GM12878 (cell line): Measurements from ENCODE around the gene RPS6KA2. TPM values are rescaled to one million over a fixed set of nuclear protein-coding genes. Genes with fewer than 3 reads are reported as not detected.

ENCODE experiments used
- ATAC-seq: fragments of 200-7000 bp; cut with Tn5 transposase; 3 replicates; pipeline ENCODE4 v1.9.1; 2020; ENCODE audit warnings: mild to moderate bottlenecking, moderate library complexity
- BruUV-seq: library from RNA; stranded (reverse); fragments of 400-500 nt; replicated peaks from 2 replicates; lab custom pipeline; 2021; lab: Mats Ljungman, UMichigan
- CTCF ChIA-PET: fragments of 300-600 bp; sonication (Branson Sonifier 250); formaldehyde crosslinking; extraction: SDS; loops from one replicate; lab custom pipeline; 2021; ENCODE audit warnings: inconsistent platforms; lab: Yijun Ruan, JAX
- POLR2A ChIA-PET: fragments of 350-600 bp; formaldehyde crosslinking; extraction: SDS; loops from one replicate; lab custom pipeline; 2021; ENCODE audit warnings: inconsistent platforms; lab: Charles Lee
- RAD21 ChIA-PET: fragments of 300-600 bp; sonication (Branson Sonifier 250); formaldehyde crosslinking; loops from one replicate; lab custom pipeline; 2023; ENCODE audit warnings: antibody characterized with exemption; ENCODE audit not compliant: unreplicated experiment; lab: Charles Lee
- SMC1A ChIA-PET: fragments of 300-600 bp; sonication (Branson Sonifier 250); formaldehyde crosslinking; loops from one replicate; lab custom pipeline; 2023; ENCODE audit not compliant: unreplicated experiment, uncharacterized antibody; lab: Charles Lee
- DNase-seq: peaks from one replicate; pipeline ENCODE4 v3.0.0-alpha.2; 2011; ENCODE audit warnings: low read depth, low spot score
- FAIRE-seq: peaks from 3 replicates; lab custom pipeline; 2011; peaks lifted over from hg19 to GRCh38; lab: Jason Lieb, UNC
- H2AFZ ChIP-seq: 2 replicates; pipeline ENCODE4 v1.6.0; 2011; ENCODE audit warnings: low read depth, low read length, control low read depth; ENCODE audit not compliant: control insufficient read depth
- H3K27ac ChIP-seq: 2 replicates; pipeline ENCODE4 v1.5.1; 2011; ENCODE audit warnings: control low read depth; ENCODE audit not compliant: control insufficient read depth, insufficient read depth
- H3K27me3 ChIP-seq, 2 experiments: replicated peaks in 1 of 2; 2 replicates each; pipeline versions ENCODE4 v1.6.0 to v1.6.1; 2011; ENCODE audit warnings: low read length in 1 of 2; ENCODE audit not compliant: control insufficient read depth in 2 of 2, insufficient read depth in 2 of 2
- H3K36me3 ChIP-seq, 2 experiments: 2 replicates each; pipeline ENCODE4 v1.5.1; 2011; ENCODE audit warnings: low read length in 1 of 2; ENCODE audit not compliant: control insufficient read depth in 2 of 2, insufficient read depth in 2 of 2
- H3K4me1 ChIP-seq: 2 replicates; pipeline ENCODE4 v1.6.1; 2011; ENCODE audit warnings: mild to moderate bottlenecking, low read length, moderate library complexity, mixed read lengths; ENCODE audit not compliant: control insufficient read depth, insufficient read depth
- H3K4me2 ChIP-seq: 2 replicates; pipeline ENCODE4 v1.6.0; 2011; ENCODE audit warnings: control low read depth; ENCODE audit not compliant: control insufficient read depth, insufficient read depth
- H3K4me3 ChIP-seq: fragments of 200-600 bp; sonication (generic); 2 replicates; pipeline ENCODE4 v1.5.1; 2016
- H3K79me2 ChIP-seq: 2 replicates; pipeline ENCODE4 v1.6.0; 2011; ENCODE audit warnings: low read length; ENCODE audit not compliant: control insufficient read depth, insufficient read depth
- H3K9ac ChIP-seq: 2 replicates; pipeline ENCODE4 v1.8.0; 2011; ENCODE audit warnings: low read length, control low read depth, mixed read lengths; ENCODE audit not compliant: control insufficient read depth, insufficient read depth
- H3K9me3 ChIP-seq: replicated peaks from 3 replicates; pipeline ENCODE4 v1.5.1; 2011; ENCODE audit warnings: mild to moderate bottlenecking, low read length; ENCODE audit not compliant: control insufficient read depth, insufficient read depth
- H4K20me1 ChIP-seq: 2 replicates; pipeline ENCODE4 v1.6.0; 2011; ENCODE audit not compliant: control insufficient read depth, insufficient read depth
- CEBPB ChIP-seq, 2 experiments: fragments of 150-350 bp in 1 of 2; IDR thresholded peaks; 2 replicates each; pipeline ENCODE4 v1.6.1; 2012 to 2014; ENCODE audit warnings: low read depth in 2 of 2, low read length in 2 of 2, borderline replicate concordance in 1 of 2, inconsistent platforms in 1 of 2
- CHD2 ChIP-seq: IDR thresholded peaks from 2 replicates; pipeline ENCODE4 v1.6.1; 2011; ENCODE audit warnings: low read depth, low read length, improper control_type of control experiment, borderline replicate concordance
- CHD4 ChIP-seq: fragments of 200-600 bp; sonication (generic); IDR thresholded peaks from 2 replicates; pipeline ENCODE4 v1.6.1; 2016; ENCODE audit warnings: mild to moderate bottlenecking
- ESRRA ChIP-seq: IDR thresholded peaks from 2 replicates; pipeline ENCODE4 v1.6.1; 2012; ENCODE audit warnings: mild to moderate bottlenecking, low read length, improper control_type of control experiment
- ETV6 ChIP-seq, 2 experiments: fragments of 450-650 bp in 1 of 2; IDR thresholded peaks in 1 of 2; conservative IDR thresholded peaks in 1 of 2; 2 replicates each; pipeline ENCODE4 v1.6.1; 2014; ENCODE audit warnings: antibody characterized with exemption in 1 of 2, borderline replicate concordance in 1 of 2, low read depth in 1 of 2, mild to moderate bottlenecking in 1 of 2, moderate library complexity in 1 of 2
- NBN ChIP-seq: fragments of 450-650 bp; IDR thresholded peaks from 2 replicates; pipeline ENCODE4 v1.6.1; 2016
- NFYA ChIP-seq: IDR thresholded peaks from 2 replicates; pipeline ENCODE4 v1.6.1; 2011; ENCODE audit warnings: low read depth, mild to moderate bottlenecking, low read length, improper control_type of control experiment, borderline replicate concordance
- PKNOX1 ChIP-seq: fragments of 450-650 bp; IDR thresholded peaks from 2 replicates; pipeline ENCODE4 v1.6.1; 2016; ENCODE audit warnings: mild to moderate bottlenecking
- POU2F2 ChIP-seq: IDR thresholded peaks from 3 replicates; pipeline ENCODE4 v1.6.1; 2011; ENCODE audit warnings: low read depth, mild to moderate bottlenecking, low read length, borderline replicate concordance
- SIX5 ChIP-seq: IDR thresholded peaks from 2 replicates; pipeline ENCODE4 v1.6.1; 2011; ENCODE audit warnings: mild to moderate bottlenecking, low read depth, low read length, moderate library complexity; ENCODE audit not compliant: severe bottlenecking
- SPI1 ChIP-seq: IDR thresholded peaks from 2 replicates; pipeline ENCODE4 v1.6.1; 2011; ENCODE audit warnings: low read depth, mild to moderate bottlenecking, low read length, moderate library complexity, borderline replicate concordance; ENCODE audit not compliant: insufficient read depth
- STAT1 ChIP-seq: fragments of 450-650 bp; conservative IDR thresholded peaks from 2 replicates; pipeline ENCODE4 v1.6.1; 2014; ENCODE audit warnings: antibody characterized with exemption, mild to moderate bottlenecking
- TARDBP ChIP-seq: IDR thresholded peaks from 2 replicates; pipeline ENCODE4 v1.6.1; 2016; ENCODE audit warnings: borderline replicate concordance
- ZNF274 ChIP-seq: IDR thresholded peaks from one replicate; pipeline ENCODE4 v1.8.0; 2011; ENCODE audit not compliant: insufficient read length, insufficient read depth
- ZNF384 ChIP-seq: IDR thresholded peaks from 2 replicates; pipeline ENCODE4 v1.6.1; 2012; ENCODE audit warnings: low read depth, mild to moderate bottlenecking, low read length, improper control_type of control experiment, borderline replicate concordance
- WGBS: methylation state at CpG from one replicate; pipeline ENCODE4 v1.1.6; 2016; ENCODE audit warnings: low lambda C conversion rate; ENCODE audit not compliant: insufficient replicate concordance, insufficient coverage; ENCODE audit errors: missing lambda C conversion rate; 5-methylcytosine and 5-hydroxymethylcytosine counted together
- in situ Hi-C: fragments of 300-500 bp; cut with MboI; formaldehyde crosslinking; loops from 9 replicates; pipeline ENCODE4 v1.14.3; 2018; ENCODE audit warnings: mixed read lengths
- intact Hi-C: fragments of 100-400 bp; cut with micrococcal nuclease; formaldehyde crosslinking; loops from one replicate; pipeline ENCODE4 v1.14.2; 2022; ENCODE audit not compliant: unreplicated experiment
- polyA plus RNA-seq, 11 experiments: library from polyadenylated mRNA; depleted of rRNA in 4 of 11; unstranded in 6 of 11; stranded (reverse) in 5 of 11; fragments of >200 nt; fragmentation: Nextera tagmentation in 4 of 11; fragmentation: Illumina TruSeq in 1 of 11; extraction: Ambion mirVana in 4 of 11; extraction: Trizol in 1 of 11; gene quantifications; 1 replicate in 1 of 11; 2 replicates in 10 of 11; pipeline versions ENCODE4 v1.2.1 to v1.2.3, GENCODE V29; 2011 to 2016; ENCODE audit warnings: inconsistent platforms in 2 of 11, missing spikeins in 2 of 11, low read depth in 1 of 11
- total RNA-seq, 4 experiments: library from RNA; depleted of rRNA in 3 of 4; stranded (reverse); fragments of >200 nt in 3 of 4; fragmentation: Illumina TruSeq in 1 of 4; extraction: Trizol in 1 of 4; gene quantifications; 2 replicates each; pipeline versions ENCODE4 v1.2.1 to v1.2.3, GENCODE V29; 2013 to 2021
- TF ChIP-seq, protein P1 (sequence below): fragments of 450-650 bp; IDR thresholded peaks from 2 replicates; pipeline ENCODE4 v1.6.1; 2017; ENCODE audit warnings: antibody characterized with exemption, mild to moderate bottlenecking, moderate library complexity

The RPS6KA2 gene
- total and polyA plus RNA-seq, 10 of the 15 experiments (the other 5 are each of a cell fraction or from before 2014, with no cell fraction given): 0.02 to 1.0 (median 0.22) TPM; not detected in 1

DNA sequence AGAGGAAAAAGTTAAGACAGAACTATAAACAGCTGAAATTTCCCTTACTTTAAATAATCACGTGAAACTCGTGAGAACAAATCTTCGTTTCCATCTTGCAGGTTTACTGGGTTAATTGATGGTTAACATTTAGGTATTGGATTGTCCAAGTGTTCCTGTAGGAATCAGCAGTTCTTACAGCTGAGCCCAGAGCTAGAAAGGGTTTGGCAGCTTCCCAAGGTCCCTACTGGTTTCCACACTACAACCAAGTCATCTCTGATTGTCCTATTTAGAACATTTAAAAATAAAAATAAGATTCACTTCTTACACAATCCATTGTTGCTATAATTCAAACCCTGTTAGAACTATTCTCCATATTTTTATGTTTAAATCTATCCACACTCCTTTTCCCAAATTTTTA is 260.1 kb downstream of the RPS6KA2 start:
- ChIA-PET POLR2A (interaction anchor here (1.0 kb wide), 1 partner anchor 15 kb away, joined by 3 read pairs; no protein-coding TSS in a partner anchor), CTCF (interaction anchor here (1.0 to 2.1 kb wide), 2 partner anchors 14 to 15 kb away, joined by 3 to 11 read pairs; no protein-coding TSS in a partner anchor), SMC1A (interaction anchor here (0.7 to 2.8 kb wide), 9 partner anchors 9 to 222 kb away, joined by 3 to 7 read pairs (median 3); no protein-coding TSS in a partner anchor), RAD21 (interaction anchor here (2.6 kb wide), 1 partner anchor 14 kb away, joined by 14 read pairs; no protein-coding TSS in a partner anchor)
- Histone ChIP-seq H3K79me2 (no peaks in the 10 kb centered on the region), H3K4me3 (no peak overlapping the region), H3K4me1 (no peaks in the 10 kb centered on the region), H3K4me2 (no peak overlapping the region), H3K27ac (no peak overlapping the region), H3K9ac (no peak overlapping the region), H3K27me3 (no peaks in the 10 kb centered on the region), H4K20me1 (no peaks in the 10 kb centered on the region), H3K36me3 (peaks cover 2 to 18% of the 10 kb centered on the region in 2 experiments; a peak in 3 of 4 replicates), H3K9me3 (no peaks in the 10 kb centered on the region), H2AFZ (no peak overlapping the region)
- no peak for TF ChIP-seq CHD2
- TF ChIP-seq ZNF274: no peak
- no peak for TF ChIP-seq ETV6 (conservative IDR thresholded peaks at IDR 0.05 in 1 of 2, IDR thresholded peaks at IDR 0.05 in 1 of 2; ENCODE audit: borderline replicate concordance in 1 of 2, low read depth in 1 of 2)
- no peak for TF ChIP-seq CHD4
- no peak for TF ChIP-seq CEBPB (IDR thresholded peaks at IDR 0.05; ENCODE audit: borderline replicate concordance in 1 of 2, low read depth in 2 of 2, low read length in 2 of 2)
- TF ChIP-seq NFYA: no peak
- no peak for TF ChIP-seq TARDBP
- TF ChIP-seq ESRRA: no peak
- no peak for TF ChIP-seq SPI1
- no peak for TF ChIP-seq PKNOX1
- TF ChIP-seq ZNF384: no peak
- TF ChIP-seq NBN: no peak
- TF ChIP-seq STAT1: no peak
- TF ChIP-seq, protein P1, sequence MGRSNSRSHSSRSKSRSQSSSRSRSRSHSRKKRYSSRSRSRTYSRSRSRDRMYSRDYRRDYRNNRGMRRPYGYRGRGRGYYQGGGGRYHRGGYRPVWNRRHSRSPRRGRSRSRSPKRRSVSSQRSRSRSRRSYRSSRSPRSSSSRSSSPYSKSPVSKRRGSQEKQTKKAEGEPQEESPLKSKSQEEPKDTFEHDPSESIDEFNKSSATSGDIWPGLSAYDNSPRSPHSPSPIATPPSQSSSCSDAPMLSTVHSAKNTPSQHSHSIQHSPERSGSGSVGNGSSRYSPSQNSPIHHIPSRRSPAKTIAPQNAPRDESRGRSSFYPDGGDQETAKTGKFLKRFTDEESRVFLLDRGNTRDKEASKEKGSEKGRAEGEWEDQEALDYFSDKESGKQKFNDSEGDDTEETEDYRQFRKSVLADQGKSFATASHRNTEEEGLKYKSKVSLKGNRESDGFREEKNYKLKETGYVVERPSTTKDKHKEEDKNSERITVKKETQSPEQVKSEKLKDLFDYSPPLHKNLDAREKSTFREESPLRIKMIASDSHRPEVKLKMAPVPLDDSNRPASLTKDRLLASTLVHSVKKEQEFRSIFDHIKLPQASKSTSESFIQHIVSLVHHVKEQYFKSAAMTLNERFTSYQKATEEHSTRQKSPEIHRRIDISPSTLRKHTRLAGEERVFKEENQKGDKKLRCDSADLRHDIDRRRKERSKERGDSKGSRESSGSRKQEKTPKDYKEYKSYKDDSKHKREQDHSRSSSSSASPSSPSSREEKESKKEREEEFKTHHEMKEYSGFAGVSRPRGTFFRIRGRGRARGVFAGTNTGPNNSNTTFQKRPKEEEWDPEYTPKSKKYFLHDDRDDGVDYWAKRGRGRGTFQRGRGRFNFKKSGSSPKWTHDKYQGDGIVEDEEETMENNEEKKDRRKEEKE: no peak
- TF ChIP-seq POU2F2: no peak
- TF ChIP-seq SIX5: no peak
- intact Hi-C loops: no loop called here
- BruUV-seq: no TSS peak
- ATAC-seq (no peak), FAIRE-seq (no peak), DNase-seq (no peak)
- in situ Hi-C loops: no loop called here
- 100% methylated on average over 3 of the region's 3 CpGs for WGBS
